ENCODE results near the gene SMTNL2.

- TF ChIP-seq GATA2 (CRISPR knock-in tag; IDR thresholded peaks at IDR 0.05) (no peak), RBBP5 (IDR thresholded peaks at IDR 0.05; ENCODE audit: borderline replicate concordance, insufficient read depth, low read length, poor library complexity, severe bottlenecking) (no peak)
These were observed 4.1 kb downstream of the SMTNL2 start for GRCh38 chr17:4588391-4588790.
